Measurements from ENCODE around the gene PUS10.
"Not testable (repeated sequence)": the region's sequence is repeated elsewhere in the genome, so short reads cannot be mapped to it uniquely, and the experiment has no call there.

The PUS10 gene

GRCh38 chr2:60926741-60927552 lies 91.1 kb downstream of the PUS10 start:
- no peak for ATAC-seq

GRCh38 chr2:60925994-60926740 lies 91.9 kb downstream of the PUS10 start:
- no peak for ATAC-seq

- no peak for ATAC-seq
These were observed 110.7 kb downstream of the PUS10 start for GRCh38 chr2:60907329-60907728.

GRCh38 chr2:60906395-60906794 lies 111.7 kb downstream of the PUS10 start:
- no peak for ATAC-seq

- not testable (repeated sequence) for ATAC-seq
These were observed 112.2 kb downstream of the PUS10 start for GRCh38 chr2:60905867-60906266.

DNA sequence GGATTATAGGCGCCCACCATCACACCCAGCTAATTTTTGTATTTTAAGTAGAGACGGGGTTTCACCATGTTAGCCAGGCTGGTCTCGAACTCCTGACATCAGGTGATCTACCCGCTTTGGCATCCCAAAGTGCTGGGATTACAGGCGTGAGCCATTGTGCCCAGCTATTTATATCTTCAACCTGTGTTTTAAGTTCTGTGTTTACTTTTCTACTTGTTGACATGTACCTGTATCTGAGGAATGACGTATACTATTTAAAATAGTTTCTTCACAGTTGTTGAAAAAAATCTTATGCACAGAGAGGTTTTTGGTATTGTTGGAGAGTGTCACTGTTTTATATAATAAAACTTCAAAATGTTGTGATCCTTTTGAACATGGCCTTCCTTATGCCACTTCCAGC lies 116.8 kb downstream of the PUS10 start:
- not testable (repeated sequence) for ATAC-seq

GRCh38 chr2:60899892-60900249 lies 118.2 kb downstream of the PUS10 start:
- ATAC-seq = peak; percentile 44 to 60

- ATAC-seq = peak; percentile 79 to 91
These were observed 118.7 kb downstream of the PUS10 start for GRCh38 chr2:60899230-60899891.

GRCh38 chr2:60898567-60898966 lies 119.5 kb downstream of the PUS10 start:
- no peak for ATAC-seq
